Measurements from ENCODE around the gene ERFL.

Gene ERFL

GRCh38 chr19:41940731-41941409, 12.6 kb upstream of the ERFL start (continued):
- TF ChIP-seq SP2 (tag by site-specific recombination; IDR thresholded peaks at IDR 0.05) (0 out of 2 replicates have a peak, but pooled peaks have one; percentile 41), SP3 (tag by site-specific recombination; IDR thresholded peaks at IDR 0.05) (no peak; the same call in 1 of the 2 replicates), ZNF701 (tag by site-specific recombination; IDR thresholded peaks at IDR 0.05) (no peak), ZBTB20 (tag by site-specific recombination; IDR thresholded peaks at IDR 0.05) (no peak), ZFP3 (tag by site-specific recombination; IDR thresholded peaks at IDR 0.05; ENCODE audit: low read depth) (no peak), ZNF658 (tag by site-specific recombination; IDR thresholded peaks at IDR 0.05) (no peak), ZNF660 (tag by site-specific recombination; IDR thresholded peaks at IDR 0.05) (no peak), PRDM10 (tag by site-specific recombination; IDR thresholded peaks at IDR 0.05) (peak; percentile 89), ZFHX2 (tag by site-specific recombination; conservative IDR thresholded peaks at IDR 0.05) (peak; percentile 53), ZNF677 (tag by site-specific recombination; IDR thresholded peaks at IDR 0.05) (no peak), ZSCAN30 (tag by site-specific recombination; IDR thresholded peaks at IDR 0.05) (no peak), ZSCAN16 (tag by site-specific recombination; IDR thresholded peaks at IDR 0.05) (no peak), ZBTB26 (tag by site-specific recombination; optimal IDR thresholded peaks at IDR 0.05) (peak; percentile 52), REST (tag by site-specific recombination; IDR thresholded peaks at IDR 0.05) (no peak), ZBTB6 (tag by site-specific recombination; IDR thresholded peaks at IDR 0.05) (no peak), HOXC10 (CRISPR knock-in tag; IDR thresholded peaks at IDR 0.05) (no peak), ZBTB49 (tag by site-specific recombination; IDR thresholded peaks at IDR 0.05; ENCODE audit: low read depth) (no peak), ZNF133 (tag by site-specific recombination; IDR thresholded peaks at IDR 0.05) (no peak), ZNF585B (tag by site-specific recombination; IDR thresholded peaks at IDR 0.05) (no peak), KLF7 (tag by site-specific recombination; IDR thresholded peaks at IDR 0.05; ENCODE audit: borderline replicate concordance) (no peak), KLF1 (tag by site-specific recombination; IDR thresholded peaks at IDR 0.05) (0 out of 2 replicates have a peak, but pooled peaks have one; percentile 13), ZNF398 (tag by site-specific recombination; IDR thresholded peaks at IDR 0.05) (0 out of 2 replicates have a peak, but pooled peaks have one; percentile 12), GLI2 (tag by site-specific recombination; IDR thresholded peaks at IDR 0.05; ENCODE audit: borderline replicate concordance, low read depth) (no peak)
